DMS 273 (cell line): ENCODE results near the gene KANK4.
A peak's percentile ranks its signal among the peaks of the same experiment; 100 is the strongest.

ENCODE experiments used
- DNase-seq: peaks from one replicate; lab custom pipeline; 2025; ENCODE audit not compliant: unreplicated experiment; lab: John Stamatoyannopoulos, UW

The KANK4 gene

GRCh38 chr1:62337706-62338631, 18.7 kb upstream of the KANK4 start:
- no peak for DNase-seq

DNA sequence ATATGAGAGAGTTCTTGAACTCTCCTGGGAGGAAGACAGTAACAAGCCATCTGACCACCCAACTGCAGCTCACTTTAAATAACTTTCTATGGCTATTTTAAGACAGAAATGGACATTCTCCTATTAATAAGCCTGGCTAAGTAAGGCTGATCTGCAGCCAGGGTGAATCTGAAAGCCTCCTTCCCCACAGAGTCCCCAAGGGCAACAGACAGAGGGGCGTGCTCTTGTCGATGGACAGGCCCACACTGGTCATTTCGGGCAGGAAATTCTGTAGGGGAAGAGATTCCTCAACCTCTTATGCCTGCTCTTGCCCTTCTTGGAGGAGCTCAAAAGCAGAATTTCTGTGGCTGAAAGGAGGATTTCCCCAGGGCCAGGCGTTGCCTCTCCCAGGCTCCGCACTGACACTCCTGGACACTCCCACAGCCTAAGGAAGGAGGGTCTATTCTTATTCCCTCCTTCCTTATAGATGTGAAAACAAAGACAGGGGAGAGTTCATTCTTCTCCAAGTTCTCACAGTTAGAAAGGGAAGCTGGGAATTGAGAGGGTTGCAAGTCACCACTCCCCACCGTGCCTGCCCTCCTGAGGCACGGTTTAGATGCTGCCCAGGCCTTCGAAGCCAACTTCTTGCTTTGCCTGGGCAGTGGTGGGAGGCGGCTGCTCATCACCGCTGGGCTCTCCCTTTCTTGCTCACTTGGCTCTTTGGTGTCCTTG, 17.9 kb upstream of the KANK4 start:
- DNase-seq = no peak

- DNase-seq = no peak
Measured at GRCh38 chr1:62336638-62336994, 17.4 kb upstream of the KANK4 start.

DNA sequence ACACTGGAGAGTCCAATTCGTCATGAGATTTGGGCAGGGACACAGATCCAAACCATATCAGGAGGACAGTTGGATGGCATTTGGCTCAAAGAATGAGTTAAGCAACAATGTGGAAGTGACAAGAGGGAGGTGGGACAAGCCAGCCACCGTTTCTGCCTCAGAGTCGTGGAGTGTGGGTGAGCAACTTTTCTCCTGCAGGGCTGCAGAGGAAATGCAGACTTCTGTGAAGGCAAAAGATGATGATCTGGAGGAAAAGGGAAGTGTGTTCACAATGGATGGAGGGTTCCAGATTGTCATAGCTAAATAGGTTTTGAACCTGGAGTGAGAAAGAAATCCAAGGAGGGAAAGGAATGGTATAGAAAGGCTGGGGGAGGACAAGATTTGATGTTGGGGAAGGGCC, 16.4 kb upstream of the KANK4 start:
- DNase-seq = no peak

DNA sequence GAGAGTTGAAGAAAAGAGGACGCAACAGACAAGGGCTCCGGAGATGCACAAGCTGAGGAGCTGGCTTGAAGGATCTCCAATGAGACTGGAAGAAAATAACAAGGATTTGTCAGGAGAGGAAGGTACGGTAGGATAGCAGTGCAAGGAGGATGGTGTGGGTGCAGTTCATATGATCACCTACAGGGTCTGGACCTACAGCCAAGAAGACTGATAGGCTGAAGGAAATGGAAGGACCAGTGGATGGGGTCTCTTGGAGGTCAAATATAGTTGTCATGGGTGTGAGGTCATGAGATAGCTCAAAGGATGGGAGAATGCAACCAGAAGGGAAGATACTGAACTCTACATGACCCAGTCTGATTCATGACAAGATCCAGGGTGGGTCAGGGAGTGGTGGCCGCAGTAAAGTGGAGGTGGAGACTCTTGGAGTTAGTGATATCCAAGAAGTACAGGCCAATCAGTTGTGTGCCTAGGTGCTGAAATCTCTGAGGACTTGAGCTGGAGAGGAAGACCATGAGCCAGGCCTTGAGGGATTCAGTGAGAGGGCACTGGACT, 15.3 kb upstream of the KANK4 start:
- no peak for DNase-seq

DNA sequence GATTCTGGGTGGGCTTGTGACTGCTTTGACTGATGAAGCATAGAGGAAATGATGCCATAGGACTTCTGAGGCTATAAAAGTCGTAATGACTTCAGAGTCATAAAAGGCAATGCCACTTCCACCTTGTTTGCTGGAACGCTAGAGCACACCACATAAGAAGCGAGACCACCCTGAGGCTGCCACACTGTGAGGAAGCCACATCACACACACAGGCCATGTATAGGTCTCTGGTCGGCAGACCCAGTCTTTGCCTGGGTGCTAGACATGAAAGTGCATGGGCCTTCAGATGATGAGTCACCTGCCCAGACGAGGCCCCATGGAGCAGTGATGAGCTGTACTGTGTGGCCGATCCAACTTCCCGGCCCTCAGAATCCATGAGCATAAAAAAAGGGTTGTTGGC, 14.2 kb upstream of the KANK4 start:
- DNase-seq = no peak

DNA sequence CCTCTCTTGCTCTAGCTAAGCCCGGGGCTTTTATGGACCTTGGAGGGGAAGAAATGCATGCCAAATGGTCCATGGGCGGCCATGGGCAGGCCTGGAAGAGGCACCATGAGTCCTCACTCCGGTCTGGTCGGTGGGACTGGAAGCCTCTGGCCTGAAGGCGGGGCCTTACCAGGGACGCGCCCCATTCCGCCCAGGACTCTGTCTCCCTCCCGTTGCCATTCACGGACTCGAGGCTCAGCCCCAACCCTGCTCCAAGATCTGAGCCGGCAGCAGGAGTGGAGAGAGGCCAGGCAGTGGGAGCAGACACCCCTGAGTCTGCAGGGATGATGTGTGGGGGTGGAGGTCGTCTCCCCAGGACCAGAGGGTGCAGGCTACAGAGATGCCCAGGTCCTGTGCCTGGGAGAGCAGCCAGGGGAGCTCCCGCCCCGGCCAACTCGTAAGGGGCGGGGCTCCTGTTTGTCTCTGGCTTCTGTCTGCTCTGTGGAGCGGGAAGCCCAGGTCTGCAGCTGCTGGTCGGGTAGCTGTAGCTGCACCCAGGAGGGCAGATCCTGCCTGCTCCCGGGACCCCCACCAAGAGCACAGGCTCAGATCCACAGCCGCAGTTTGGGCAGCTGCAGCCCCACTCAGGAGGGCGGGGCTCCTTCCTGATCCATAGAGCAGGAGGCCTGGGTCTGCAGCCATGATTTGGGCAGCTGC, 8.3 kb upstream of the KANK4 start:
- DNase-seq = no peak

DNA sequence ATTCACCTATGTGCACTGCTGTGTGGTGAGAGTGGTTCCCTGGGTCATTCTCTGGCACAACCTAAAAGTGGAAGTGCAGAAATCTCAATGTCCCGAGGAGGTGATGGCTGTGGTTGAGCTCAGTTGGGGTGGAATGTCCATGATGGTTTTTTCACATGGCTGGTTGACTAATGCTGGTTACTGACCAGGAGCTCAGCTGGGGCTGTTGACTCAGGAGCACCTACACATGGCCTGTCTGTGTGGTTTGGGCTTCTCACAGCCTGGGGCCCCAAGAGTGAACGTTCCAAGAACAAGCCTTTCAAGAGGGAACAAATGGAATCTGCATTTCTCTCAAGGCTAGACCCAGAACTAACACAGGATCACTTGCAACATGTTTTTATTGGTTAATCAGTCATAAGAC, 6.4 kb upstream of the KANK4 start:
- DNase-seq = no peak

DNA sequence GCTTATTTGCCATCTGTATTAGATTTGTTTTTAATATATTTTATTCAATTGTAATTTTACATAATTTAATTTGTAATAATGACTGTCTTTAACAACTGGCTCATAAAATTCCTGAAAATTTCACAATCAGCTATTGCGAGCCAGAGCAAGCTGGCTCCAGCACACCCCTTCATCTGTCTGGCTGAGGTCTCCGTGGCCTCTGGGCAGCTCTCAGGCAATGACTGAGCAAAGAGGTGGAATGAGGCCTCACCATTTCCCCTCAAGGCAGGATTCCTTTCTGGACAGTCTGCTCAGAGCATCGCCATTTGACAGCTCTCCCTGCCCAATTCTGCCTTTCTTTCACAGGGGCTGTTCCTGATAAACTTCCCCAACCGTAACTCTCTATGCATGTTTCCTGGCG, 5.8 kb upstream of the KANK4 start:
- DNase-seq = no peak

DNA sequence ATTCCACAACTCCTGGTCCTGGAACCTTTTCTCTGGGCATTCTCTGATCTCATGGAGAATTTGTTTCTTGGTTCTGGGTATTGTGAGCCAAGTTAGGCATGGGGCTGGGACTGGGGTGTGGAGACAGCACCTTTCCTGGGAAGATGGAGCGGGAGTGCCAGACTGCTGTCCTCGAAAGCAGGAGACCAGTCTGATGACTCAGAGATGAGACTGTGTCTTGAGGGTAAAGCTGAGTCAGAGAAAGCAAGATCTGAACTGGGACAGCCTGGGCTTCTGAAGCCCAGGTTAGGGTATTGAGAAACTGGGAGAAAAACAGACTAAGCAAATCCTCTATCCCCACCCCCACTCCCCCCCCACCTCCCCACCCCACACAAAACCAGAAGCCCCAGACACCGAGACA, 2.2 kb upstream of the KANK4 start:
- no peak for DNase-seq

DNA sequence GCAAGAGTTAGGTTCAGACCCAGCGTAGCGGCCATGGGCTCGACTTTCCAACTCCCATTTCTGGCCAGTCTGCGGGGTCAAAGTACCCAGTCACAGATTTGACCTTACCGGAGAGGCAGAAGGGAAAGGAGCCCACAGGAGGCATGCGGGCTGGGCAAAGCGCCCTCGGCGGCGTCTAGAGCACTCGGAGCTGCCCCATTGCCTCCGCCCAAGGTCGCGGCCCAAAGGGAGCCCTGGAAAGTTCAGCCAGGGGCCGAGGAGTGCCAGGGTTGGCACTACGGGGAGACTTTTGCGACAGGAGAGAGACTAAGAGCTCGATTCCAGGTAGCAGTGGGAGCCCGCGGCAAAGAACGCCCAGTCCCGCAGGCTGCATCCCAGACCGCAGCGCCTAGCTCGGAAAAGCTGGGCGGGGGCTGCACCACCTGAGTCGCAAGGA, 896 bp downstream of the KANK4 start:
- peak; percentile 39 for DNase-seq

GRCh38 chr1:62317021-62317768, 2.0 kb downstream of the KANK4 start:
- no peak for DNase-seq

DNA sequence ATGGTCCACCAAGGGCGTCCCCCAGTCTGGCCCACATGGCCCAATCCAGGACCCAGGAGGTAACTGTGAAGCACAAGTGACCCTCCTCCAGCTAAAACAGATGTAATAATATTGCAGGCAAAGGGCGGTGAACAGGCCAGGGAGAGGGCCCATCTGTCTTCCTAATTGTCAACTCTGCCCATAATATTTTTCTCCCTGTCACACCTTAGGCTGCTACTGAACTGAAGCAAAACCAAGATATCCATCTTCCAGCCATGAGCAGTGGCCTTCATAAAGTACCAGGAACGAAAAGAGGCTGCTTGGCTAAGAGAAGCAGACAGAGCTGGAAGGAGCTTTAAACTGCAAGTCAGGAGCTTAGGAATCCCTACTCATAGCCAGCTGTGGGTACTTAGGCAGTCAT, 3.1 kb downstream of the KANK4 start:
- peak; percentile 73 for DNase-seq

GRCh38 chr1:62315387-62315786, 3.8 kb downstream of the KANK4 start:
- DNase-seq = no peak

GRCh38 chr1:62314454-62315350, 4.5 kb downstream of the KANK4 start:
- DNase-seq = no peak

DNA sequence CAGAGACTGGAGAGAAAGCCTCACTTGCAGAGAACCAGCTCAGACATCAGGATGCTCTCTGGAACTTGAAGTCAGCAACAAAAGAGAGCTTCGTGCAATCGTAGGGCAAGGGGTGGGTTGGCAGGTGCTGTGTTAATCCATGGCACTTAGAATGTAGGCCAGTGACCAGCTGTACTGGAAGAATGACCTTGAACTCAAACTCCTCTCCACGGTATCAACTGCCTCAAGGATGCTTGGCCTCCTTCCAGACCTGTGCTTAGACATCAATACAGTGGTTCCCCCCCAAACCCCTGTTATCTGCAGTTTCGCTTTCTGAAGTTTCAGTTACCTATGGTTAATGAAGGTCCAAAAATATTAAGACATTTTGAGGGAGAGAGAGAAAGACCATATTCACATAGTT, 6.5 kb downstream of the KANK4 start:
- DNase-seq = no peak

DNA sequence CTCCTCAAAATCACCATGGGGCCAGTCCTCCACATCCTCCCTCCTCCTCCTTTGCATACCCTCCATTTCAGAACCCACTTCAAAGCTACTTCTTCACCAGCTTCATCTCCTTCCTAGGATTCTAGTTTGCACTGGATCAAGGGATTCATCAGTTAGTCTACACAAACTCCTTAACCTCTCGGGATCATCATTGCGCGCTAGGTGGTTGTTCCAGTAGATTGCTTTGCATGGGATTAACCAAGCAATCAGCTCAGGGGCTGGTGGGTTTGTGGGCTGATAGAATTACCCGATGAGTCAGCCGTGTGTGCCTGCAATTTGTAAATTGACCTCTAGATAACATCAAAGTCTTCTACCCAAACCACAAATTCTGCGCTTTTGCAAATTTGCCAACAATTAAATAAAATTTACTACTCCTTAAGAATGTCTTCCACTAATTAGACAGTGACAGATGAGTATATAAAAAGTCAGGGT, 7.7 kb downstream of the KANK4 start:
- DNase-seq = peak; percentile 41

- DNase-seq = no peak
Measured at GRCh38 chr1:62309906-62310305, 9.3 kb downstream of the KANK4 start.

GRCh38 chr1:62308606-62309005, 10.6 kb downstream of the KANK4 start:
- DNase-seq = no peak
